Activated T-helper 1 cell treated with anti-CD3 and anti-CD28 coated beads, Interleukin-2, amount 50 U/mL, for 16 hours (primary cell): ENCODE measurements around the gene TENM4.

Experiments used
- DNase-seq, 2 donors: peaks; one replicate each; pipeline ENCODE4 v3.0.0-alpha.2; 2020; ENCODE audit warnings: low read depth in 1 of 2, low spot score in 1 of 2

Gene TENM4

DNA sequence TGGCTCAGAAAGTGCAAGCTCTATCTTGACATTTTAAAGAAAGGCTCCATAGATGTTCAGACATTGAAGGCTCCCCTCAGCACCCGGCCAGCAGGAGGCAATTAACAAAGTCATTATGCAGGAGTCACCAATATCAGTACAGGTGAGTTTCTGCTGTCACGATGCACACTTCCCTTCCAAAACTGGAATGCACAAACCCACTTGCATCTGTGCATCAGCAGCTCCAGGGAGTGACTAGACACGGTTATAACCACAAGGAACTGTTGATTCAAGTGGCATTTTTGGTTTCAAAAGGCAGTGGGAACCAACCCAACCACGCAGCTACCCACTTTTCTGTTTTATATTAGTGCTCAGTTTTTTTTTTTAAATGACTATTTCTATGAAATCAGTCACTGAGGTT lies 572.3 kb downstream of the TENM4 start:
- no peak for DNase-seq

DNA sequence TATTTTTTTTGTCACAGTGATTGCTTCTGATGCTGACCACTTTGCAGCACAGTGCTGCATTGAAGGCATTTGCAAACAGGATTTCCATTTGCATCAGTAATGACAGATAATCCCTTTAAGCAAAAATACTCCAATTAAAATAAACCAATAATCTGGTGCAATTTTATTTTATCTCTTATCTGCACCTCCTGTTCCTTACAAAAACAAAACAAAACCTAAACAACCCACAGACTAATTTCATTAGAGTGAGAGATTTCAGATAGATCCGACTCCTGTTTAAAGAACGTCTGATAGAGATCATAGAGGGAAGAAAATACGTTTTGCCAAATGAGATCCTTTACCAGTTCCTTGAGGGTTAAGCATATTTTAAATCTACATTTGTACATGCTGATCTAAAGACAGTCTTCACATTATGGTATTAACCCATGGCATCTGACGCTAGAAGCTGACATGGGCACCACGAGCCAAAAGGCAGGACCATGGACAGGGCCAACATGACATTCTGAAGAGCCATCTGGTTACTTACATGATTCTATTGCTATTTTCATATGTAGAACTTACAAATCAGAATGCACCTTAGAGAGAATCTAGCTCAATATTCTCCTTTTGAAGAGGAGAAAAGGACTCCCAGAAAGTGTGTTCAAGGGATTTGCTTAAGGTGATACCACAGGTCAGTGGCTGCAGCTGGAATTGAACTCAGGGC lies 580.0 kb downstream of the TENM4 start:
- no peak for DNase-seq

DNA sequence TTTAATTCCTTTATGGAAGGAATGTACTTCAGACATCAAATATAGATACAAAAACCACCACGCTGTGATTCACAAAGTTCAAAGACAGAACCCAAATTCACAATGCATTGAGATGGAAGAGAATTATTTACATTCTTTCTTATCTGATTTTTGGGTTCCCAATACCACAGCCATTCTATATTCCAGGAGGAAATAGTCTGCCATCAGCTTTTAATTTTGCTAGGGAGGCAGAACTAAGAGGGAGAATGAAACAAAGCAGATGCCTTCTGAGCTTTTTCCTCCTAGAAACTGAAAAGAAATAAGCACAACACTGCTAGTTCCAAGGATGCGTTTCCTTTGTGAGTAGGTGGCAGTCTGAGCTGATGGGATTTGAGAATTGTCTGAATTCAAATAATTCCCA lies 583.1 kb downstream of the TENM4 start:
- DNase-seq, result no peak

DNA sequence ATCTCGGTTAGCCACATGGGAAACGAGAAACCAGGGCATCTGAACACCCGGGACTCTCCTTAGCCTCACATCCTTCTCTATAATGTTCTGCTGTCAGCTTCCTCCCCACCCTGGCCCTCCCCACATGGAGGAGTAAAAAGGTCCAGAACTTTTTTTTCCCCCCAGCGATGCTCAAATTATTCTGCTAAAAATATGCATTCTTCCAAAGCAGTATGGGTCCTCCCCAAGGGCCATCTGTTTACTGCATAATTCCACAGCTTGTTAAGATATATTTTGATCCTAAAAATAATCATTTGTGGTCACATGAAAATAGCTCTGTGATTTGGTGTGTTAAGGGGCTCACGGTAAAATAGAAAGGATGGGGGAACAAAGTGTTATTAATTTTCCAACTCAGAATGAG lies 584.6 kb downstream of the TENM4 start:
- no peak for DNase-seq

GRCh38 chr11:78855116-78855515 lies 585.7 kb downstream of the TENM4 start:
- DNase-seq, result no peak

DNA sequence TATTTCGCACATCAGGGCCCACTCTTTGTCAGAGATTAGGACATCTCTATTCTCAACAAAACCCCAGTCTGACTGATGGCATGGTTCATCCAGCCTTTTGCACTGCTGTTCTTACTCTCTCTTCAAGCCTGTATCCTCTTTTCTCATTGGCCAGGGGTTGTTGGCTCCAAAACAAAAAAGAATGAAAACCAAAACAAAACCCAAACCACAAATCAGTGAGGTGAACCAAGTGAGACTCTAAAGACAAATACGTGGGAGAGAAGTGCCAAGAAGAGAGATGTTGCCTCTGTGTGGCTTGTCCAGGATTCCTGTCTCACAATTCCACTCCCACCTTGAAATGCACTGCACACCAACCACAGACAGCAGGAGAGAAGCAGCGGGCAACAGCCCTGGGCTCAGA lies 587.3 kb downstream of the TENM4 start:
- no peak for DNase-seq

- no peak for DNase-seq
Observed at GRCh38 chr11:78851878-78852586, 588.8 kb downstream of the TENM4 start.

GRCh38 chr11:78850078-78850477 lies 590.8 kb downstream of the TENM4 start:
- no peak for DNase-seq

DNA sequence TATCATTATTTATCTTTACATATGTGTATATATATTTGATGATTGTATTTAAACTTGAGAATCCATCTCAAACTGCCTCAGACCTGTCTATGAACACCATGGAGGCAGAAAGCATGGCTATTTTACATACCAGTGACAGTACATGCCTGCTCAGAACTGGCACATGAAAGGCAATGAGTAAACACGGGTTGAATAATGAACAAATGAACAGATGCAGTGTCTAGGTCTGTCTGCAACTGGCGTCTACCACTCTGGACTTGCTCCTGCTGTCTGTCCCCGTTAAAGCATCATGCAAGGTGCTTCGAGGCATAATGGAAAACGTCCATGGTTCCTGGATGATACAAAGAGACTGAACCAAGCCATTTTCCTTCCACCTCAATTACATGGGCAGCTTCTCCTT lies 594.6 kb downstream of the TENM4 start:
- DNase-seq, result no peak

DNA sequence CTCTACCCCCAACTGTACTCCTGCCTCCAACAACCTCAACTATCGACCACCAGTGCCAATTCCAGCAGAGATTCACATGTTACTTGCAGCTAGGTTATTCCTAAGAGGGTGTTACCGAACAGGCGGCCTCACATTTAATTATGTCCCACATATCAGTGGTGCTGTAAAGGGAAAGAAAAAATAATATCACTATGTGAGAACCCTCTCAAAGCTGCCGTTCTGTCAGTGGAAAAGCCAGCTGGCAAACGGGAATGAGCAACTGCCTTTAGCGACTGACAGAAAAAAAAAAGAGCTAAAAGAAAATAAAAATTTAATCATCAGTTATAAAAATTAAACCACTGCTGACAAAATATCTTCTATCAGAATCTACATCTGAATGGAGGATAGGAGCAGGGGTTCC lies 595.3 kb downstream of the TENM4 start:
- no peak for DNase-seq

DNA sequence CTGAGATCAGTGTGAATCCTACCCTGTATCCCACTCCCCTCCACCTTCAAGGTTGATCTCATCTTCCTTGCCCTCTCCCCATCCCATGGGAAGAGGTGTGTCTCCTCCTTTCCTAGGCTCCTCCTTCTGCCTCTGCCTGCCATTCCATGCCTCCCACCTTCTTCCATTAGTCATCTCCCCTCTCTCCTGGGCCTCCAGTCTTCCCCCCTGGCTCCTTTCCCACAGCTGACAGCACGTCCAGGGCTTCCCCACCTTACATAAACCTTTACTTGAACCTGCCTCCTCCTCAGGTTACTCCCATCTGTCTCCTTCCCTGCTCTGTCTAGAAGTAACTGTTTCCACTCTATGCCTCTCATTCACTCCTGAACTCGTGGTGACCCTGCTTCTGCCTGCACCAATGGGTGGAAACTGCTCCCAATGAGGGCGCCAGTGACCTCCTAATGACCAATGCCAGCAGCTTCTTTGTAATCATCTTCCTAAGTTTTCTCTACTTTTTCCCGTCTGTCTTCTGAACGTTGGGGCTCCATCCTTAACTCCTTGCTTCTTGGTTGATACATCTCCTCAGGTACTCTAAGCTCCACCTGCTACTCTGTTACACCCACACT lies 599.3 kb downstream of the TENM4 start:
- no peak for DNase-seq

- DNase-seq, result no peak
Observed at GRCh38 chr11:78840623-78841022, 600.2 kb downstream of the TENM4 start.

- DNase-seq, result no peak
Observed at GRCh38 chr11:78840200-78840599, 600.6 kb downstream of the TENM4 start.

GRCh38 chr11:78838417-78838816 lies 602.4 kb downstream of the TENM4 start:
- DNase-seq, result no peak

DNA sequence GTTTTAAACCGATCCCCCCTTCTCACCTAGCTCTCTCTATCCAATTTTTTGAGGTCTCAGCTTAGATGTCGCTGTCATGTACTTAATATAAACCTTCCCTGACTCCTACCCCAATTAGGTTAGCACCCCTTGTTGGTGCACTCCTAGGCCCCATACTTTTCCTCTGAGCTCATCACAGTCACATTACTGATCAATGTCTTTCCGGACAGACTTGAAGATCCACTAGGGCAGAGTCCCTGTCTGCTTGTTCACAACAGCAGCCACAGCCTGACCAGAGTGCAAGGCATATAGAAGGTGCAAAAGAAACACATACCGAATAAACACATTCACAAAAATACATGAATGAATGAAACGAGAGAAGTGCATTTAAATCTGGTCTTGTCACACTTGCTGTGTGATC lies 605.2 kb downstream of the TENM4 start:
- DNase-seq, result no peak

GRCh38 chr11:78834886-78835285 lies 605.9 kb downstream of the TENM4 start:
- no peak for DNase-seq

DNA sequence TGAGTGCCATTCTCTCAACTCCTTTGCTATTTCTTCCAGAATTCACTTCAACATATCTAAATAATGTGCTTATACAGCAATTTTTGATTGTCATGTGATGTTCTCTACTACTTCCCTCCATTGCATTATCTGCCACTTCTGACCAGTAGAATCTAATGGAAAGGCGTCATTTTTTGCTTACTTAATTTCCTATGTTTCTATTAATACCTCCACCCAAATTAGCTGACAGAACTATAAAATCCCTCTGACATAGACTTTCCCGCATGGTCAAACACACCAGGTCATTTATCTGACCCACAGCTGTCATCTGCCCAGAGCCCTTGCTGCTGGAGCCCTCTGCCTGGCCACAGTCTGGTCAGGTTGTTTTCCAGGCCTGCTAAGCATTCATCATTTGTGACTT lies 607.6 kb downstream of the TENM4 start:
- no peak for DNase-seq

DNA sequence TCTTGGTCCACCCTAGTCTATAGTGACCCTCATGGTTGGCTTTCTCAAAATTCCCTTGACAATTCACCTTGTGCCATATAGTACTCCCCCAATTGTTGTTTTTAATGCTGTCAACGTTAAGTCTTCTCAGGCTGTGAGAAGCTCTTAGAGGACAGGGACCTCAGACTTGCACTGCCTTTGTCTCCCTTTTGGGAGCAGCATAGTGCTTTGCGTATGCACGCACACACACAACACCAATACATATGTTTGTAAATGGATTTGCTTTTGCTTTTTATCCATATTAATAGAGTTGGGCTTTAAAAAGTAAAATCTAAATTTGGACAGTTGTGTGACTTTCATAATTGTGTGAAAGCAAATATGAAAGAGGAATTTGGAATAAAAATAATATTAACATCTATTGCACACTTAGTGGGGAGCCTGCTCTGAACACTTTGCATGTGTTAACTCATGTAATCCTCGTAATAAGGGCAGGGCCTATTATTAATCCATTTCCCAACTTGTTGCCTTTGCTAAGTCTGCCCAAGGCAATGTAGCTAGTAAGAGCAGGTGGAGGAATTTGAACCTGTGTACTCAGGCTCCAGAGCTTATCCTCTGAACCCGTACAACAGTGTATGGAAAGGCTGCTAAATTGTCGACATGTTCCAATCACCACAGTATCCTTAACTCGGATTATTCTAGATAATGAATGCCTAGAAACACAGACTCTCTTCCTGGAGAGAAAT lies 608.4 kb downstream of the TENM4 start:
- no peak for DNase-seq

GRCh38 chr11:78831571-78831970 lies 609.3 kb downstream of the TENM4 start:
- DNase-seq, result no peak

DNA sequence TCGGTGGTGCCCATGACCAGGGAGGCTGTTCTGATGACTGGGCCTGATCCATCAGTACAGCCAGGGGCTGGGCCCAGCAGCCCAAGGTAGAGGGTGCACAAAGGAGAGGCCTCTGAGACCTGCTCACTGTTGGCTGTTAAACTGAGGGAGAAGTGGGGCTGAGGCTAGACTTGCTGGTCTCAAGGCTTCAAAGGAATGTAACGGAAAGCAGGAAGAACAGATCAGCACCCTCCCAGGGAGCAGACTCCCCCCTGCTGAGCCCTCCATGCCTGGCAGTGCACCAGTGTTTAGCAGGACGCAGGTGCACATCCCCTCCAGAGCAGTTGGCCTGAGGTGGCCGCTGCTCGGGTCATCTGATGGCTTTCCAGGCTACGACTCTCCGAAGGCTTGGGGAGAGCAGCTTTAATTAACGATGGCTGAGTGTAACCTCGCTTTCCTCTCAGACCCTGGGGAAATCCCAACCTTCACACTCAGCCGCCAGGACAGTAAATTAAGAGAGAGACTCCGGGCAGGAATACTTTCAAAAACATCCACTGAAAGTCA lies 610.5 kb downstream of the TENM4 start:
- no peak for DNase-seq

DNA sequence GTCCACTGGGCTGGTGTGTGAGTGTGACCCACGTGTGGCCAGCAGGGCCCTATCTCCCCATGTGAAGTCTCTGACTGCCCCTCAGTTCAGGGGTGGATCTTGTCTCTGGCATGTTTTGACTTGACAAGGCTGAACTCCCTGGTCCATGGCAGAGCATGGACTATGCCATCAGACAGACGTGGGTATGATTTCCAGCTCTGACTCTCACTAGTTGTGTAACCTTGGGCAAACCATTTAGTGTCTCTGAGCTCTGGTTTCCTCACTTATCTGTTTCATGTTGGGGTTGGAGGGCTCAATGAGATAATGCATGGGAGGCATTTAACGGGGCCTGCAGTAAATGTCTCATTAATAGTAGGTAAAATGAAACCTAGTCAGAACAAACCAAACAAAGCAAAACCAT lies 611.7 kb downstream of the TENM4 start:
- DNase-seq, result no peak

DNA sequence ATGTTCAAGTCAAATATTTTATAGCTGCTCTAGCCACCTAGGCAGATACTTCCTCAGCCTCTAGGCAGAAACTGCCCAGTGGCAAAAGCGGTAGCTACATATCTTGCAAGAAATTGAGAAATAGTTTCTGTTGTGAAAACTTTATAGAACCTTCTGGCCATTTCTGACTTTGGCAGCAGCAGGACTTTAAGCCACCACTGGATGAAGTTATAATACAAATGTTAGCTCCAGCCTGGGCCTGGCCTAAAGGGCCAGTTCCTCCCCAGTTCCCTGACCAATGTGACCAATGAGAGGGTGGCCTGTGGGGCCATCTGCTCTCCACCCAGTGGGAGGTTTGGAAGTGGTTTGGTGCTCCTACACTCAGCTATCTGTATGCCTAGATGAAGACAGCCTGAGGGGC lies 612.2 kb downstream of the TENM4 start:
- no peak for DNase-seq
